Smooth muscle cell (in vitro differentiated cells): ENCODE data around the gene ZSWIM4. TPM values are rescaled to one million over a fixed set of nuclear protein-coding genes. Genes with fewer than 3 reads are reported as not detected.
"Not testable (repeated sequence)": the region's sequence is repeated elsewhere in the genome, so short reads cannot be mapped to it uniquely, and the experiment has no call there.

Source experiments
- DNase-seq: peaks from one replicate; lab custom pipeline; 2025; ENCODE audit not compliant: unreplicated experiment; lab: John Stamatoyannopoulos, UW
- H2AFZ ChIP-seq: fragments of 200-600 bp; sonication (generic); 2 replicates; pipeline ENCODE4 v1.6.0; 2016; ENCODE audit warnings: antibody characterized with exemption, low read depth, mild to moderate bottlenecking
- H3F3A ChIP-seq: fragments of 200-600 bp; sonication (generic); 2 replicates; pipeline ENCODE4 v1.6.0; 2017; ENCODE audit warnings: antibody characterized with exemption, low read depth
- H3K27ac ChIP-seq: fragments of 200-600 bp; sonication (generic); 2 replicates; pipeline ENCODE4 v1.5.1; 2016; ENCODE audit warnings: low read depth, mild to moderate bottlenecking
- H3K27me3 ChIP-seq: fragments of 200-600 bp; sonication (generic); 2 replicates; pipeline ENCODE4 v1.6.1; 2016; ENCODE audit warnings: low read depth, mild to moderate bottlenecking
- H3K36me3 ChIP-seq: fragments of 200-600 bp; sonication (generic); 2 replicates; pipeline ENCODE4 v1.5.1; 2016; ENCODE audit warnings: low read depth
- H3K4me1 ChIP-seq: fragments of 200-600 bp; sonication (generic); 2 replicates; pipeline ENCODE4 v1.5.1; 2016; ENCODE audit warnings: low read depth
- H3K4me2 ChIP-seq: fragments of 200-600 bp; sonication (generic); 2 replicates; pipeline ENCODE4 v1.6.0; 2016; ENCODE audit warnings: mild to moderate bottlenecking
- H3K4me3 ChIP-seq: fragments of 200-600 bp; sonication (generic); 2 replicates; pipeline ENCODE4 v1.5.1; 2016; ENCODE audit warnings: mild to moderate bottlenecking
- H3K79me2 ChIP-seq: fragments of 200-600 bp; sonication (generic); 2 replicates; pipeline ENCODE4 v1.6.0; 2016; ENCODE audit warnings: low read depth, mild to moderate bottlenecking
- H3K9ac ChIP-seq: fragments of 200-600 bp; sonication (generic); 2 replicates; pipeline ENCODE4 v1.6.0; 2016; ENCODE audit warnings: low read depth
- H3K9me3 ChIP-seq: fragments of 200-600 bp; sonication (generic); replicated peaks from 2 replicates; pipeline ENCODE4 v1.5.1; 2016; ENCODE audit warnings: low read depth
- H4K20me1 ChIP-seq: fragments of 200-600 bp; sonication (generic); 2 replicates; pipeline ENCODE4 v1.6.0; 2016; ENCODE audit warnings: low read depth
- CTCF ChIP-seq: fragments of 200-600 bp; sonication (generic); IDR thresholded peaks from 2 replicates; pipeline ENCODE4 v1.5.1; 2017; ENCODE audit warnings: borderline replicate concordance, mild to moderate bottlenecking, antibody characterized with exemption; ENCODE audit not compliant: insufficient read depth, poor library complexity, severe bottlenecking
- WGBS: methylation state at CpG from one replicate; pipeline ENCODE4 v1.1.7; 2016; ENCODE audit warnings: low lambda C conversion rate; 5-methylcytosine and 5-hydroxymethylcytosine counted together
- polyA plus RNA-seq: library from polyadenylated mRNA; unstranded; fragments of >200 nt; fragmentation: Nextera tagmentation; extraction: Ambion mirVana; gene quantifications from 2 replicates; pipeline ENCODE4 v1.2.1, GENCODE V29; 2016
- total RNA-seq: library from RNA; depleted of rRNA; stranded (reverse); fragments of >200 nt; gene quantifications from 2 replicates; pipeline ENCODE4 v1.2.3, GENCODE V29; 2014

The ZSWIM4 gene
- total and polyA plus RNA-seq, 2 experiments from 2014 or later = 3.0 to 5.8 TPM

GRCh38 chr19:13751436-13751835 lies 43.8 kb upstream of the ZSWIM4 start:
- H2AFZ ChIP-seq = no peak overlapping the region
- no peak for TF ChIP-seq CTCF
- H3K36me3 ChIP-seq = peaks cover 3% of the 10 kb centered on the region
- no peaks in the 10 kb centered on the region for H3K9me3 ChIP-seq
- H3K79me2 ChIP-seq = peaks cover 25% of the 10 kb centered on the region
- H4K20me1 ChIP-seq = no peaks in the 10 kb centered on the region
- no peak overlapping the region for H3K4me2 ChIP-seq
- no peak overlapping the region for H3K4me3 ChIP-seq
- H3K9ac ChIP-seq = no peak overlapping the region
- H3K4me1 ChIP-seq = peaks cover 4% of the 10 kb centered on the region
- no peak overlapping the region for H3K27ac ChIP-seq
- no peak for DNase-seq
- WGBS = 95% methylated on average over 16 of the region's 16 CpGs
- no peaks in the 10 kb centered on the region for H3K27me3 ChIP-seq
- H3F3A ChIP-seq = no peaks in the 10 kb centered on the region

- DNase-seq, H2AFZ ChIP-seq, H3K9ac ChIP-seq, H3F3A ChIP-seq, H3K27me3 ChIP-seq, H3K4me1 ChIP-seq, H3K27ac ChIP-seq, H3K9me3 ChIP-seq, H3K36me3 ChIP-seq, H3K4me2 ChIP-seq, H4K20me1 ChIP-seq, H3K4me3 ChIP-seq: not testable (repeated sequence)
- WGBS = 89% methylated on average over 7 of the region's 7 CpGs
- H3K79me2 ChIP-seq = peaks cover 24% of the 10 kb centered on the region
Measured at GRCh38 chr19:13753622-13754021, 41.6 kb upstream of the ZSWIM4 start.

- WGBS = 97% methylated on average over 9 of the region's 9 CpGs
- peaks cover 7% of the 10 kb centered on the region for H3K79me2 ChIP-seq
- no peak overlapping the region for H3K9ac ChIP-seq
- H3K4me3 ChIP-seq = no peak overlapping the region
- H3K27me3 ChIP-seq = no peaks in the 10 kb centered on the region
- H4K20me1 ChIP-seq = no peaks in the 10 kb centered on the region
- H3K9me3 ChIP-seq = no peaks in the 10 kb centered on the region
- no peak overlapping the region for H2AFZ ChIP-seq
- no peaks in the 10 kb centered on the region for H3K4me1 ChIP-seq
- no peaks in the 10 kb centered on the region for H3F3A ChIP-seq
- TF ChIP-seq CTCF = no peak
- H3K27ac ChIP-seq = no peak overlapping the region
- DNase-seq = no peak
- no peak overlapping the region for H3K4me2 ChIP-seq
- H3K36me3 ChIP-seq = peaks cover 3% of the 10 kb centered on the region
Measured at GRCh38 chr19:13756210-13756609, 39.0 kb upstream of the ZSWIM4 start.

- WGBS = 90% methylated on average over 13 of the region's 15 CpGs
- no peak for TF ChIP-seq CTCF
- no peak overlapping the region for H3K4me3 ChIP-seq
- DNase-seq = no peak
- no peaks in the 10 kb centered on the region for H3K27me3 ChIP-seq
- no peaks in the 10 kb centered on the region for H3K9me3 ChIP-seq
- H3F3A ChIP-seq = no peaks in the 10 kb centered on the region
- no peak overlapping the region for H2AFZ ChIP-seq
- no peak overlapping the region for H3K4me2 ChIP-seq
- no peaks in the 10 kb centered on the region for H3K4me1 ChIP-seq
- H3K79me2 ChIP-seq = no peaks in the 10 kb centered on the region
- no peaks in the 10 kb centered on the region for H4K20me1 ChIP-seq
- peaks cover 3% of the 10 kb centered on the region for H3K36me3 ChIP-seq
- H3K9ac ChIP-seq = no peak overlapping the region
- H3K27ac ChIP-seq = no peak overlapping the region
Measured at GRCh38 chr19:13757805-13758772, 37.2 kb upstream of the ZSWIM4 start.
